Brain pericyte (primary cell): ENCODE measurements around the gene PTPRM.
A peak's percentile ranks its signal among the peaks of the same experiment; 100 is the strongest.

Experiments
- DNase-seq: peaks from one replicate; pipeline ENCODE4 v3.0.0-alpha.2; 2012; ENCODE audit warnings: low read depth, low spot score

The PTPRM gene

DNA sequence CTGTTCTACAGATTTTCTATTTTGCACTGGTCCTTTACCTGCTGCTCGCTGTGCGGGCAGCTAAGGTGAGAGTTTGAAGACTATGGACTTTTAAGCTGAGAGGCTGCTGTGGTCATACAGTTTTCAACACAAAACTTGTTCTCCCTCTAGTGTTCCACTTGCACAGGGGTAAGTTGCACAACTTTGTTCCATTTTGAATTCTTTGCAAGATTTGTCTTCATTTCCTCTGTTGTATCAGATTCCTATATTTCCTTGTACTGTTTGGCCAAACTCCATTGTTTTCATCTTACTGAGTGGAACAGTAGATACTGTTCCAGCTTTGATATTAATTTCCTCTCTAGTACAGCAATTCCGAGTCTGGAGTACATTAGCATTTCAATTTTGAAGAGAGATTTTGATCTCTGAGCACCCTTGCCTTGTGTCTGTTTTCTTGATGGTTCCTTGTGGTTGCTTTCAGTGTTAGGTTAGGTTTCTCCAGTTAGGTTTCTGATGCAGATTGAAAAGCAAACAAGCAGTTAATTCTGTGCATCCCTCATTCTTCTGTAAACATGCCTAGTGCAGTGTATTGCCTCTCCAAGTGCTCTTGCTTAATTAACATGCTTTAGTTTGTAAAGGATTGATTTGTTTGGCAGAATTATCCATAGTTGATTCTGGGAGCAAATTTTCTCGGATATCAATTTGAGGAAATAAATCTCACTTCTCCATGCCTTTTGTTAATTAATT lies 188.8 kb downstream of the PTPRM start:
- DNase-seq = no peak

GRCh38 chr18:7757175-7757574 lies 190.1 kb downstream of the PTPRM start:
- DNase-seq = no peak

GRCh38 chr18:7758764-7759163 lies 191.6 kb downstream of the PTPRM start:
- no peak for DNase-seq

DNA sequence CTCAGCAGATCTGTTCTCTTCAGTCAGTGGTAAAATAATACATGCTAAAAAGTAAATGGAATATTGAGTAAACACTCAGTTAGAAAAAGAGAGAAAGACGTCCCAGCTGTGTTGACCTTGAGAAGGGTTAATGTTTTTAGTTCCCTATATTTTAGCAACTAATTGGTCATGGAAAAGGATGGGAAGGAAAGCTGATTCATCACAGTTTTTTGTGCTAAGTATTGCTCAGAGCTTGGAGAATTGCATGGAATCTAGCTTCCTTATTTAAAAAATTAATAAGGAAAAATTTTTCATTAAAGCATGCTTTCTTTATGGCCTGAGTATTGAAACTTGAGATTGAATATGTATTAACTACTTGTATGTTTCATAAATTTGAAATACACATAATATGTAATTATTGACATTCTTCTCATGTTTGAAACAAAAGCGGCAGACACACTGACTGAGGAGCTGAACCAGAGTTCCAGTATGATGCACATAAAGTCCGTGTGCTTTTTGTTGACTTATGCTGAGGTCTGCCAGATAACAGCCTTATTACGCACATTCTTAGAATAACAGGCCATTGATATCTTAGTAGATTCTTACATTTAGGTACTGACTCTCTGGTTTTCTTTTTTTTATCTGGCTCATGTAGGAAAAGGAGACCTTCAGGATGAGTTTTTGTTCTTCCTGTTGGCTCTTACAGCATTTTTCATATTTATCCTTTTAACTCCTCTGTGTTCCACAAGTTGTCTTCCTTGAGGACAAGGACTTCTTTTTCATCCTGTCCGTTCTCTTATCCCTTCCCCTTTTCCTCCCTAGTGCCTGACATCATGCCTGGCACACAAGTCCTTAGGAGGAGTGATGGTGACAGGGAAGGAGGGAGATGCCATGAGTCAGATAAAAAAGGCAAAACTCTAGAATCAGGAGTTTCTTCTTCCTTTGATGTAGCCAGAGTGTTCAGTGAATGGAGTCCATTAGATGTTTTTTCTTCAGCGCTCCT lies 194.1 kb downstream of the PTPRM start:
- DNase-seq = peak; percentile 43

DNA sequence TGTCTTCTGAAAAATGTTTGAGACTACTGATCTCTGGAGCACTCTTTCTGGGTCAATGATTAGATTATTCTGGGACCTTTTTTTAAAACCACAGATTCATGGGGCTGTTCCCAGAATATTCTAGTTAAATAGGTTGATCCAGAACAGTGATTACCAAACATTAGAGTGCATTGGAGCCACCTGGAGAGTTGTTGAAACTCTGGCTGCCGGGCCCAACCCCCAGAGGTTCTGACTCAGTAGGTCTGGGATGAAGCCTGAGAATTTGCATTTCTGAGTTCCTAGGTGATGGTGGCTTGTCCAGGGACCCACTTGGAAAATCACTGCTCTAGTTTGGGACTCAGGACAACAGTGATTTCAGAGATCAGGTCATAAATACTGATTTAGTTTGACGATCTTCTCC lies 197.3 kb downstream of the PTPRM start:
- no peak for DNase-seq

DNA sequence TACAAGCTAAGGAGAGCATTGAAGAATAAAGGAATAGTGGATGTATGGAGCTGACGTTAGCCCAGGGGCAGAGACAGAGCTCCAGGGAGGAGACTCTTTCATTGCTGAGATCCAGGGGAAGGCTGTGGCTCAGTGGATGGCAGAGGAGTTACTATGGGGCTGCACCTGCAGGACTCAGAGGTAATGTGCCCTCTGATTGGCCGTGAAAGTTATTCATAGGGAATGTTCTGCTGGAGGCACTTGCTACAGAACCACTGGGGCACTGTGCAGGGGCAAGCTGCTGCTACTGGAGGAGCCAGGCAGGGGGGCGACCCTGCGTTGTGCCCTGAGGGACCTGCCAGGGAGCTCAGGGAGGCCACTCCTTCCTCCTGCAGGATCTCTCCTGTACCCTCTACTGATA lies 199.2 kb downstream of the PTPRM start:
- DNase-seq = no peak

- DNase-seq = no peak
Observed at GRCh38 chr18:7766817-7767216, 199.7 kb downstream of the PTPRM start.

DNA sequence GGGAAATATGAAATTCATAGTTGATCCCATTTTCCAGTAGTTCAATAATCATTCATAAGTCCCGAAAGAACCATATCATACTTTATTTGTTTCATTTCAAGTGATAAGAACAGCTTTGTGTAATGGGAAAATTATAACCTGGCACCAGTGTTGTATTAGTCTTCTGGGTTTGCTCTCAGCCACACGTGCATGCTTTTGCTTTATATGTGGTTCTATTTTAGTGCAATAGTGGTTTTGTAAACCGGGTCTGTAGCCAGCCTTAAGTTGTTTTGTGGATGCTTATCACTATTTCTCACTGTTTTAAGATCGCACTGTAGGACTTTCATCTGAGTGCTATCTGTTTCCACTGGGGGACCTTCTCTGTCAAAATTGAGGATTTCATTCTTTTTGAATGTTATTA lies 203.8 kb downstream of the PTPRM start:
- no peak for DNase-seq

DNA sequence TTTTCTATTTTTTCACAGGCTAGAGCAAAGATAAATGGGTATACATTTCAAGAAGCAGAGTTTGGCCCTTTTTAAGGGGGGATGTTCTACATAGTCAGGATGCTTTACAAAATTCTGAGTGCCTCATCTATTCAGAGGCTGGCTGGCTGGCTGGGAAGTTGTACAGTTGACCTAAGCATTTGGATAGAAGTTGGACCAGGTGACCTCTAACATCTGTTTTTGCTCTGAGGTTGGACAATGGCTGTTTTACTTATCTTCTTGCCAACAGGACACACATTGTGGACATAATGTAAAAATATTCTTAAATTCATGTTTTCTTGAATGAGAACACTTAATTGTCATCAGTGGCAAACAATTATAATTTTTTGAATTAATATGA lies 205.4 kb downstream of the PTPRM start:
- no peak for DNase-seq

GRCh38 chr18:7772951-7773350 lies 205.8 kb downstream of the PTPRM start:
- no peak for DNase-seq

DNA sequence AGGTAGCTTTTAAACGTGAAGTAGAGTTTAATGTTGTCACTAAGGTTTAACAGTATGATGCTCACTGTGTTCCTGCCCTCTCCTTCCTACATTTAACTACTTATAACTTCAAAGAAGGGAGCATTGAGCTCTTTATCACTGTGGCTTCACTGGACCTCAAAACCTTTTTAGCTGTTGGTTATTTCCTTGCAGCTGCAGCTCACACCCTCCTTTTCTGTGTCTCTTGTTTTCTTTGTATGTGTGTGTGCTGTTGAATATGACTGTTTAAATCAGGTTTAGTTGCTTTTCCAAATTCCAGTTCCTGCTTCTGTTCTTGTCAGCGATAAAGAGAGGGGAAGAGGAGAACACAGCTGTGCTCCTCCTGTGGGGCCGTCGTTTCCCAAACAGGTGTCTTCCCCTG lies 208.0 kb downstream of the PTPRM start:
- no peak for DNase-seq

DNA sequence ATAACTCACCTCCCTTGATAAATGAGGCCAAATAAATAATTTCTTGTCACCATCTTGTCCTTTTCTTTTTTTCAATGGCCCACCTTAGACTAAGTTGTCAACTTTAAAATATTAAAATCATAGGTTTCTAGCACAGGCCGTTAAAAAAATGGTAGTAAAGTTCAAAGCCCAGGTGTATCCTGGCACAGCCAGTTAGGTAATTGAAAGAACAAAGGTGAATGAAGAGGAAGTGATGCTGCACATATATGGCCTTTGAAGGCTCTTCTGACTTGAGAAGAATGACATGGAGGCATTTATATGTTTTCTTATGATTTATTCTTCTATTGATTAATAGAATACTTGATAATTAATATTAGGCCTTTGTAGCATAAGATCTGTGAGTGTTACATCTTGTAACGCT lies 208.7 kb downstream of the PTPRM start:
- no peak for DNase-seq

DNA sequence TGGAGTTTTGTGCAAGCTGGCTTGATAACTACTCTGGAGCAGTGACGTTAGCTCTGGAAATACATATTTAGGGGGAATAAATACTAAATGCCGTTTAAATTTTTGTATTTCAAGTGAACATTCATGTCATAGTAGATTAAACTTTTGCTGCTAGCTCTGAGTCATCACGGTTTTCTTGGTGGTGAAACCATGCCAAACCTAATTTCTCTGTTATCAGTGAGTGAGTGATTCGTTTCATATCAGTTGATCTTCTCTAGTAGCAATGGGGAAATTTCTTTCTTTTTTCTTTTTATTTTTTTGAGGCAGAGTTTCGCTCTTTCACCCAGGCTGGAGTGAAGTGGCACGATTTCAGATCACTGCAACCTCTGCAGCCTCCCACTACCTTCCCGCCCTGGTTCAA lies 211.1 kb downstream of the PTPRM start:
- DNase-seq = no peak

DNA sequence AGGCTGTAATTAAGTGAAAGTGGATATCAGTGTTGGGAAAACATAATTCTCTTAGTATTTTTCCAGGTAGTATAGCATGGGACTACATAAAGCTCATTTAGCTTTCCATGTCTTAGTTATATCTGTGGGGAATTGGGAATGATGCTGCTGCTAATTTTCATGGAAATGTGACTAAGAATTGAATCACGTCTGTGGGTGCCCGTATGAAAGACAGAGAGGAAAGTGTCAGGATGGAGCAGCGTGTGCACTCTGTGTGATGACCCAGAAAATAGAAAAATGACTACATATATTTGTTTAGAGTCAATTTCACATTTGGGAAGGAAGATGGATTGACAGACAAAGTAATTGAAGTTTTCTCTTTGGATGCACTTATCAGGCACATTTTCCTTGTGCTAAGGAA lies 212.1 kb downstream of the PTPRM start:
- DNase-seq = no peak

DNA sequence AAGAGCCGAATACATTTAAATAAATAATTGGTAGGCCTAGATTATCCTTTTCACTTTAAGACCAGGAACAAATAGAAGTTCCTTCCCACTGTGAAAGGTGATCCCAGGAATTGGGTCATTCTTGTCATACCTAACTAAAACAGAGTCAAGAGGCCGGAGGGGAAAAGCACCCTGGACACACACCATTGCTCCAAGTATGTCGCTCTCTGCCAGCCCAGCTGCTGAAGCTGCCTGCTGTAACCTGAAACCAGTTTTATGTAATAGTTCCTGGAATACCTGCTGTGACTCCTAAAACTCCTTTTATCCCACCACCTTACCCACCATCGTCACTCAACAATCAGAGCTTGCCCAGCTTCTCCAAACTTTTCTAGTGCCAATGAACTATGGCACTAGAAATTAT lies 217.1 kb downstream of the PTPRM start:
- no peak for DNase-seq

DNA sequence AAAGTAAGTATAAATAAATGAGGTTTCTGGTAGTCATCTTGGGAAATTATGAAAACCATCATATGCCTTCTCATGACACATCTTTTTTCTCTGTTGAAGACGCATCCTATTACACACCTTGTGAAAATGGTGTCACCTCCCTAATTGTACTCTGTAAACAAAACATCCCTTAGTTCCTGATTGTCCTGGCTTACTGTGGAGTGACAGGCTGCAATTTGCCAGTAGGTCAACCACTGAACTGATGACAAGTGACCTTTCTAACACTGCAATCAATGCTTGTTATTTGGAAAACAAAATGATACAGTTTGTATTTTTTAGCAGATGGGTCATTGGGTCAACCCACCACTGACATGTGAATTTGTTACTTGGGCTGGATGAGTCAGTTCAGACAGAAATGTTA lies 219.5 kb downstream of the PTPRM start:
- no peak for DNase-seq

GRCh38 chr18:7787339-7787738 lies 220.2 kb downstream of the PTPRM start:
- no peak for DNase-seq

DNA sequence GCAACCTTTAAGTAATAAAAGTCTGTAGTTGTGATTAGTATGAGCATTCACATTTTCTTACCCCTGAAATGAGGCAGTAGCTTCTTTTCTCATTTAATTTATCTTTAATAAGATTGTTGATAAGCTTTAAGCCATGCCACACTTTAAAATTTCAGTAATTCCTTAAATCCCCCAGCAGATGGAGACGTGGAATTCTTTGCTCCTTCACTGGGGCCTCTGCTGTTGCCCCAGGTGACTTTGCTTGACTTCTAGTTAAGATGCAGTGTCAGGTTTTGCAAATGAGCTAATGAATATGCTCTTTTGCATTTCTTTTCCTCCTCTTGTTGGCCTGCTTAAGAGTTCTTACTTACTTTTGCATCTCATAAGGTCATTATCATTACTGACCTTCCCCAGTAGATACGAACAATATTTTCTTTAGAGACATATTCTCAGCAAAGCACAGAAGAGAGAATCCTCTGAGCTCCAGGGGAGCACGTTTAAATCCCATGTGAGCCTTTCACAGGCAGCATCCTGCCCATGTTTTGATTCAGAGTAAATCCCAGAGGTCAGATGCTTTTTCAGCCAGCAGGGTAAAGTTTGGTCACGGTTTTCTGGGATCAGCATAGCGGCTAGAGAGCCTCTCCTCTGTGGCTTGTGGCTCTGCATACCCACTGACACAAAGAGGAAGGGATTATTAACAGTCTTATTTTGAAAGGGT lies 222.9 kb downstream of the PTPRM start:
- DNase-seq = peak; percentile 59

- DNase-seq = no peak
Observed at GRCh38 chr18:7793100-7793499, 226.0 kb downstream of the PTPRM start.

- DNase-seq = no peak
Observed at GRCh38 chr18:7803956-7804469, 236.9 kb downstream of the PTPRM start.

DNA sequence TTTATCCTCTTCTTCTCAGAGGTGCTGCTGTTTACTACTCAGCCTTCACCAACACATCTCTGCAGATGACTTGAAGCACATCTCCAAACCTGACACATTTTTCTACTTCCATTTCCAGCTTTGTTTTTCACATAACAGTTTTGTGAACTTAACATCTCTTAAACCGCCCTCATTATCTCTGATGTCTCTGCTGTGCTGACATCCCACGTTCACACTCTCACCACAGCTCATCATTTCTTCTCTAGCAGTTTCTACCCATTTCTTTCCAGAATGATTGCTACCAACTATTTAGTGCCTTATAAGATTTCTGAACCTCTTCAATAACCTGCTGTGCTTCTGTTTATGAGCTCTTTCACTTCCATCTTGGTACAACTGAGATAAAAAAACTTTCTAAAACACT lies 238.0 kb downstream of the PTPRM start:
- no peak for DNase-seq

- no peak for DNase-seq
Observed at GRCh38 chr18:7805880-7806279, 238.8 kb downstream of the PTPRM start.
